ENCODE measurements around the gene BICDL1.

- TF ChIP-seq KLF10 (tag by site-specific recombination; IDR thresholded peaks at IDR 0.05) (no peak), CTCF (tag by site-specific recombination; IDR thresholded peaks at IDR 0.05) (no peak), ZNF24 (tag by site-specific recombination; IDR thresholded peaks at IDR 0.05) (no peak), ZNF266 (tag by site-specific recombination; IDR thresholded peaks at IDR 0.05; ENCODE audit: low read depth) (no peak), SETDB1 (IDR thresholded peaks at IDR 0.05; ENCODE audit: insufficient read length, low read length) (no peak), KLF7 (tag by site-specific recombination; IDR thresholded peaks at IDR 0.05; ENCODE audit: borderline replicate concordance) (no peak), GFI1B (tag by site-specific recombination; IDR thresholded peaks at IDR 0.05) (no peak), SP2 (tag by site-specific recombination; IDR thresholded peaks at IDR 0.05) (no peak), YY1 (tag by site-specific recombination; IDR thresholded peaks at IDR 0.05) (no peak), REST (tag by site-specific recombination; IDR thresholded peaks at IDR 0.05) (no peak)
- TF ChIP-seq, protein P1, sequence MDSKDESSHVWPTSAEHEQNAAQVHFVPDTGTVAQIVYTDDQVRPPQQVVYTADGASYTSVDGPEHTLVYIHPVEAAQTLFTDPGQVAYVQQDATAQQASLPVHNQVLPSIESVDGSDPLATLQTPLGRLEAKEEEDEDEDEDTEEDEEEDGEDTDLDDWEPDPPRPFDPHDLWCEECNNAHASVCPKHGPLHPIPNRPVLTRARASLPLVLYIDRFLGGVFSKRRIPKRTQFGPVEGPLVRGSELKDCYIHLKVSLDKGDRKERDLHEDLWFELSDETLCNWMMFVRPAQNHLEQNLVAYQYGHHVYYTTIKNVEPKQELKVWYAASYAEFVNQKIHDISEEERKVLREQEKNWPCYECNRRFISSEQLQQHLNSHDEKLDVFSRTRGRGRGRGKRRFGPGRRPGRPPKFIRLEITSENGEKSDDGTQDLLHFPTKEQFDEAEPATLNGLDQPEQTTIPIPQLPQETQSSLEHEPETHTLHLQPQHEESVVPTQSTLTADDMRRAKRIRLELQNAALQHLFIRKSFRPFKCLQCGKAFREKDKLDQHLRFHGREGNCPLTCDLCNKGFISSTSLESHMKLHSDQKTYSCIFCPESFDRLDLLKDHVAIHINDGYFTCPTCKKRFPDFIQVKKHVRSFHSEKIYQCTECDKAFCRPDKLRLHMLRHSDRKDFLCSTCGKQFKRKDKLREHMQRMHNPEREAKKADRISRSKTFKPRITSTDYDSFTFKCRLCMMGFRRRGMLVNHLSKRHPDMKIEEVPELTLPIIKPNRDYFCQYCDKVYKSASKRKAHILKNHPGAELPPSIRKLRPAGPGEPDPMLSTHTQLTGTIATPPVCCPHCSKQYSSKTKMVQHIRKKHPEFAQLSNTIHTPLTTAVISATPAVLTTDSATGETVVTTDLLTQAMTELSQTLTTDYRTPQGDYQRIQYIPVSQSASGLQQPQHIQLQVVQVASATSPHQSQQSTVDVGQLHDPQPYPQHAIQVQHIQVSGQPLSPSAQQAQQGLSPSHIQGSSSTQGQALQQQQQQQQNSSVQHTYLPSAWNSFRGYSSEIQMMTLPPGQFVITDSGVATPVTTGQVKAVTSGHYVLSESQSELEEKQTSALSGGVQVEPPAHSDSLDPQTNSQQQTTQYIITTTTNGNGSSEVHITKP (tag by site-specific recombination; IDR thresholded peaks at IDR 0.05) = no peak
- TF ChIP-seq, protein P2, sequence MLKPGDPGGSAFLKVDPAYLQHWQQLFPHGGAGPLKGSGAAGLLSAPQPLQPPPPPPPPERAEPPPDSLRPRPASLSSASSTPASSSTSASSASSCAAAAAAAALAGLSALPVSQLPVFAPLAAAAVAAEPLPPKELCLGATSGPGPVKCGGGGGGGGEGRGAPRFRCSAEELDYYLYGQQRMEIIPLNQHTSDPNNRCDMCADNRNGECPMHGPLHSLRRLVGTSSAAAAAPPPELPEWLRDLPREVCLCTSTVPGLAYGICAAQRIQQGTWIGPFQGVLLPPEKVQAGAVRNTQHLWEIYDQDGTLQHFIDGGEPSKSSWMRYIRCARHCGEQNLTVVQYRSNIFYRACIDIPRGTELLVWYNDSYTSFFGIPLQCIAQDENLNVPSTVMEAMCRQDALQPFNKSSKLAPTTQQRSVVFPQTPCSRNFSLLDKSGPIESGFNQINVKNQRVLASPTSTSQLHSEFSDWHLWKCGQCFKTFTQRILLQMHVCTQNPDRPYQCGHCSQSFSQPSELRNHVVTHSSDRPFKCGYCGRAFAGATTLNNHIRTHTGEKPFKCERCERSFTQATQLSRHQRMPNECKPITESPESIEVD (tag by site-specific recombination; IDR thresholded peaks at IDR 0.05) = peak; percentile 21; the same call in 1 of the 2 replicates
Measured at GRCh38 chr12:120055231-120056000, 66.4 kb downstream of the BICDL1 start.
